ENCODE results near the gene COL18A1. TPM values are rescaled to one million over a fixed set of nuclear protein-coding genes. Genes with fewer than 3 reads are reported as not detected.
"Not testable (repeated sequence)": the region's sequence is repeated elsewhere in the genome, so short reads cannot be mapped to it uniquely, and the experiment has no call there.

The COL18A1 gene
- total RNA-seq, 1 experiment from 2014 or later, result 55.9 TPM

DNA sequence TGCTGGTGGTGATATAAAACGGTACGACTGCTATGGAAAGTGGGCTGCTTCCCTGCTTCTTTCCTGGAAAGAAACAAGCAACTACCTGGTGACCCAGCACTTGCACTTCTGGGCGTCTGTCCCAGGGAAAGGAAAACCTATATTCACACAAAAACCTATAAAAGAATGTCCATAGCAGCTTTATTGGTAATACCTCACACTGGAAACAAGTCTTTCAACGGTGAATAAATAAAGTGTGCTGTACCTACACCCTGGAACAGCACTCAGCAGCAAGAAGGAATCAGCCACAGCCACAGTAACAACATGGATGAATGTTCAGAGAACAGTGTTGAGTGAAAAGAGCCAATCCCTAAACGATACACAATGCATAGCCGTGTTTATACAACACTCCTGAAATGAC, 117.4 kb downstream of the COL18A1 start:
- Histone ChIP-seq H3K36me3 (peaks cover 43% of the 10 kb centered on the region), H3K4me1 (replicated peaks) (no peaks in the 10 kb centered on the region), H3K27me3 (replicated peaks) (no peaks in the 10 kb centered on the region), H3K9me3 (replicated peaks) (no peaks in the 10 kb centered on the region; the same call in 1 of the 2 replicates), H3K4me3 (no peak overlapping the region), H3K27ac (no peak overlapping the region)
- DNase-seq (ENCODE audit: low read depth in 1 of 2, low spot score in 2 of 2), result no peak

- no peak overlapping the region for H3K27ac ChIP-seq
- no peak for DNase-seq (ENCODE audit: low read depth in 1 of 2, low spot score in 2 of 2)
- peaks cover 44% of the 10 kb centered on the region for H3K36me3 ChIP-seq
- H3K9me3 ChIP-seq (replicated peaks), result no peaks in the 10 kb centered on the region; the same call in 1 of the 2 replicates
- H3K27me3 ChIP-seq (replicated peaks), result no peaks in the 10 kb centered on the region
- H3K4me1 ChIP-seq (replicated peaks), result no peaks in the 10 kb centered on the region
- H3K4me3 ChIP-seq, result no peak overlapping the region
Observed at GRCh38 chr21:45522986-45523385, 118.0 kb downstream of the COL18A1 start.

DNA sequence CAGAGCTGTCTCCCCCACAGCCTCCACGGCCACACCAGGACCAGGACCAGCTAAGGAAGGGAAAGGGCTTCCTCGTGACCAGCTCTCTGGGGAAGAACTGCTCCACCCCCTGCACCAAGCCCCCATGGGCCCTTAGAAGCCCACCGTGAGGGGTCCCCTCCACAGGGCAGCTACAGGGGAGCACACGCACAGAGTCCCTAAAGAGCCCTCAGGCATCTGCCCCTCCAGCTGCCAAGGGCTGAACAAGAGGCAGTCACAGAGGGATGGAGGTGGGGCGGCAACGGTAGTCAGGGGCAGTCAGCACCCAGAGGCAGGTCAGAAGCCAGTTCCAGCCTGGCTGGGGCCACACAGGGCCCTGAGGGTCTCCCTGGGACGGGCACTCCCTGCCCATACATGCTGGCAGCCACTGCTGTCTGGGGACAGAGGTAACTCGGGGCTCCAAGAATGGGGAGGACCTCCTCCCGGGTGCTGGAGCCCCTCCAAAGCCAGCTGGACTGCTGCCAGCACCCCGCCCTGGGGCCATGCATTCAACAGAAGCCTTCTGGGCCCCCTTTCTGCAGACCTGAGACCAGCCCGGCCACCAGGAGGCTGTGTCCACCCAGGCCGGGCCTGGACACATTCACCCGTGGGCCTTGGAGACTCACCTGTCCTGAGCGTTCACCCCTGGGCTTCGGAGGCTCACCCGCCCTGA, 118.6 kb downstream of the COL18A1 start:
- Histone ChIP-seq H3K27me3 (replicated peaks) (no peaks in the 10 kb centered on the region), H3K4me3 (no peak overlapping the region), H3K4me1 (replicated peaks) (no peaks in the 10 kb centered on the region), H3K36me3 (peaks cover 48% of the 10 kb centered on the region), H3K9me3 (replicated peaks) (no peaks in the 10 kb centered on the region; the same call in 1 of the 2 replicates), H3K27ac (no peak overlapping the region)
- DNase-seq (ENCODE audit: low read depth in 1 of 2, low spot score in 2 of 2), result no peak

DNA sequence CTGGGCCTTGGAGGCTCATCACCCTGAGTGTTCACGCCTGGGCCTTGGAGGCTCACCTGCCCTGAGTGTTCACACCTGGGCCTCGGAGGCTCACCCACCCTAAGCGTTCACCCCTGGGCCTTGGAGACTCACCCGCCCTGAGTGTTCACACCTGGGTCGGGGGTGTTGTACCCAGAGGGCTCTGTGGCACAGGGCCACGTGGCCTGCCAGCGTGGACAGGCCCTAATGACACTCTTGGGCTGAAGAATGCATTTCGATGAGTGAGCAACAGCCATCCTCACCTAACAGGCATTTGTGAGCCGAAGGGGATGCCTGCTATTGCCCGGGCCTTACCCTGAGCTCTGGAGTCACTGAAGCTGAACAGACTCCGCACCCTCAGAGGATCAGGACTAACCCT, 119.8 kb downstream of the COL18A1 start:
- no peak overlapping the region for H3K27ac ChIP-seq
- DNase-seq (ENCODE audit: low read depth in 1 of 2, low spot score in 2 of 2), result no peak
- H3K36me3 ChIP-seq, result peaks cover 57% of the 10 kb centered on the region
- no peaks in the 10 kb centered on the region for H3K27me3 ChIP-seq (replicated peaks)
- H3K9me3 ChIP-seq (replicated peaks), result no peaks in the 10 kb centered on the region; the same call in 1 of the 2 replicates
- no peaks in the 10 kb centered on the region for H3K4me1 ChIP-seq (replicated peaks)
- H3K4me3 ChIP-seq, result no peak overlapping the region

- H3K4me3 ChIP-seq, result no peak overlapping the region
- no peaks in the 10 kb centered on the region for H3K4me1 ChIP-seq (replicated peaks)
- no peak overlapping the region for H3K27ac ChIP-seq
- no peaks in the 10 kb centered on the region; the same call in 1 of the 2 replicates for H3K9me3 ChIP-seq (replicated peaks)
- no peaks in the 10 kb centered on the region for H3K27me3 ChIP-seq (replicated peaks)
- DNase-seq (ENCODE audit: low read depth in 1 of 2, low spot score in 2 of 2), result no peak
- H3K36me3 ChIP-seq, result peaks cover 61% of the 10 kb centered on the region
Observed at GRCh38 chr21:45525153-45525909, 120.4 kb downstream of the COL18A1 start.

- no peak for DNase-seq (ENCODE audit: low read depth in 1 of 2, low spot score in 2 of 2)
- Histone ChIP-seq H3K4me1 (replicated peaks) (no peaks in the 10 kb centered on the region), H3K27me3 (replicated peaks) (no peaks in the 10 kb centered on the region), H3K9me3 (replicated peaks) (no peaks in the 10 kb centered on the region), H3K27ac (no peak overlapping the region), H3K36me3 (peaks cover 60% of the 10 kb centered on the region), H3K4me3 (no peak overlapping the region)
Observed at GRCh38 chr21:45525910-45526306, 120.9 kb downstream of the COL18A1 start.

DNA sequence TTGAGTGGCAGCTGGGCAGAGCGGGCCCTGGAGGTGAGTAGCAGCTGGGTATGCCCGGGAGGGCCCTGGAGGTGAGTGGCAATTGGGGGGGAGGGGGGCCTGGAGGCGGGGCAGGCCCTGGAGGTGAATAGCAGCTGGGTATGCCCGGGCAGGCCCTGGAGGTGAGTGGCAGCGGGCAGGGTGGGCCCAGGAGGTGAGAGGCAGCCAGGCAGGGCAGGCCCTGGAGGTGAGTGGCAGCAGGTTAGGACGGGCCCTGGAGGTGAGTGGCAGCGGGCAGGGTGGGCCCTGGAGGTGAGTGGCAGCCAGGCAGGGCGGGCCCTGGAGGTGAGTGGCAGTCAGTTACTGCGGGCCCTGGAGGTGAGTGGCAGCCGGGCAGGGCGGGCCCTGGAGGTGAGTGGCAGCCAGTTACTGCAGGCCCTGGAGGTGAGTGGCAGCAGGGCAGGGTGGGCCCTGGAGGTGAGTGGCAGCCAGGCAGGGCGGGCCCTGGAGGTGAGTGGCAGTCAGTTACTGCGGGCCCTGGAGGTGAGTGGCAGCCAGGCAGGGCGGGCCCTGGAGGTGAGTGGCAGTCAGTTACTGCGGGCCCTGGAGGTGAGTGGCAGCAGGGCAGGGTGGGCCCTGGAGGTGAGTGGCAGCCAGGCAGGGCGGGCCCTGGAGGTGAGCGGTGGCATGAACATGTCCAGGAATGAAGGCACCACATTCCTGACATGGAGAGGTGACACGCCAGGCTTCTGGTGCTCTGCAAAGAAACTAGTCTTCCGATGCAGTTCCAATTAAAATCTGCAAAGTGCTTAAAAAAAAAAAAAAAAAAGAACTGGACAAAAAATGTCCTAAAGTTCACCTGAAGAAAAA, 122.4 kb downstream of the COL18A1 start:
- H3K27me3 ChIP-seq (replicated peaks); H3K4me3 ChIP-seq; H3K27ac ChIP-seq; DNase-seq (ENCODE audit: low read depth in 1 of 2, low spot score in 2 of 2); H3K9me3 ChIP-seq (replicated peaks); H3K4me1 ChIP-seq (replicated peaks): not testable (repeated sequence)
- H3K36me3 ChIP-seq, result peaks cover 62% of the 10 kb centered on the region

DNA sequence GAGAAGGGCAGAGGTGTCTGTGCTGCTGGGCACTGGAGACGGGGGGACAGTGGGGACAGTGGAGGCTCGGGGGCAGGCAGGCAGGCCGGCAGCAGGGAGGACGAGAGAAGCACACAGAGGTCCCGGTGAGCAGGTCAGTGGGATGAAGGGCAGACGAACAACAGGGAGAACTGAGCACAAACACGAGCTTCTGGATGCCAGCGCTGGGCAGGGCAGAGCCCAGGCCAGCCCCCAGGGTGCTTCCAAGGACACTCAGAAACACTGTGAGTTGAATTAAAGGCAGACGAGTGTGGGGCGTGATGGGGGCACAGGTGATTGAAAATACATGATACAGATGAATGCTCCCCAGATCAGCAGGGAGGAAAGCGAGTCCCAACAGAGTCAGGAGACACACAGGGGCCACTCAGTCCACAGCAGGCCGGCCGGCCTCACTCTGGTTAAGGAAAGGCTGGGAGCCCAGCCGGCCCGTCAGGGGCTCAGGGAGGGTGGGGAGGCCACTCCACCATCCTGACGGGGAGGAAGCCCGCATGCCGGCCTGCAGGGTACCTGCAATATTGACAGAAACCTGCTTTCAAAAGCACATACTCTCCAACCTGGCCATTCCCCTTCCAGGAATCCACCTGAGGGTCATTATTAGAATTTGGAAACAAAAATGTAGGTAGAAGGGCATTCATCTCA, 123.2 kb downstream of the COL18A1 start:
- Histone ChIP-seq H3K36me3 (peaks cover 57% of the 10 kb centered on the region), H3K27me3 (replicated peaks) (no peaks in the 10 kb centered on the region), H3K4me1 (replicated peaks) (no peaks in the 10 kb centered on the region), H3K27ac (no peak overlapping the region), H3K9me3 (replicated peaks) (no peaks in the 10 kb centered on the region), H3K4me3 (no peak overlapping the region)
- DNase-seq (ENCODE audit: low read depth in 1 of 2, low spot score in 2 of 2), result no peak

GRCh38 chr21:45528981-45529784, 124.2 kb downstream of the COL18A1 start:
- H3K36me3 ChIP-seq, result peaks cover 54% of the 10 kb centered on the region
- H3K9me3 ChIP-seq (replicated peaks), result no peaks in the 10 kb centered on the region
- no peak overlapping the region for H3K27ac ChIP-seq
- no peaks in the 10 kb centered on the region for H3K27me3 ChIP-seq (replicated peaks)
- DNase-seq (ENCODE audit: low read depth in 1 of 2, low spot score in 2 of 2), result no peak
- no peak overlapping the region for H3K4me3 ChIP-seq
- no peaks in the 10 kb centered on the region for H3K4me1 ChIP-seq (replicated peaks)

DNA sequence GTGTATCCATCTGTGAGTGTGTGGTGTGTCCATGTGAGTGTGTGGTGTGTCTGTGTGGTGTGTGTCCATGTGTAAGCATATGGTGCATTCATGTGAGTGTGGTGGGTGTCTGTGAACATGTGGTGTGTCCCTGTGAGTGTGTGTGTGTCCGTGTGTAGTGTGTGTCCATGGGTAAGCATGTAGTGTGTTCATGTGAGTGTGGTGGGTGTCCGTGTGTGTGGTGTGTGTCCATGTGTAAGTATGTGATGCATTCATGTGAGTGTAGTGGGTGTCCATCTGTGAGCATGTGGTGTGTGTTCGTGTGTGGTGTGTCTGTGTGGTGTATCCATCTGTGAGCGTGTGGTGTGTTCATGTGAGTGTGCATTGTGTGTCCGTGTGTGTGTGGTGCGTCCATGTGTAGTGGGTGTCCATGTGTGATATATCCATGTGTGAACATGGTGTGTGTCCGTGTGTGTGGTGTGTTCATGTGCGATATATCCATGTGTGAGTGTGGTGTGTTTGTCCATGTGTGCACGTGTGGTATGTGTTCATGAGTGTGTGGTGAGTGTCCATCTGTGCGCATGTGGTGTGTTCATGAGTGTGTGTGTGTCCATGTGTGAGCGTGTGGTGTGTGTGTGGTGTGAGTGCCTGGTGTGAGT, 124.9 kb downstream of the COL18A1 start:
- peaks cover 54% of the 10 kb centered on the region for H3K36me3 ChIP-seq
- H3K4me1 ChIP-seq (replicated peaks), result no peaks in the 10 kb centered on the region

GRCh38 chr21:45530423-45531113, 125.6 kb downstream of the COL18A1 start:
- H3K4me3 ChIP-seq, result no peak overlapping the region
- no peak overlapping the region for H3K27ac ChIP-seq
- no peaks in the 10 kb centered on the region for H3K9me3 ChIP-seq (replicated peaks)
- H3K27me3 ChIP-seq (replicated peaks), result no peaks in the 10 kb centered on the region
- H3K4me1 ChIP-seq (replicated peaks), result no peaks in the 10 kb centered on the region
- peaks cover 52% of the 10 kb centered on the region for H3K36me3 ChIP-seq
- DNase-seq (ENCODE audit: low read depth in 1 of 2, low spot score in 2 of 2), result no peak

More for the DNA sequence above, 124.9 kb downstream of the COL18A1 start:
- Histone ChIP-seq H3K27me3 (replicated peaks) (no peaks in the 10 kb centered on the region), H3K4me3 (no peak overlapping the region), H3K27ac (no peak overlapping the region), H3K9me3 (replicated peaks) (no peaks in the 10 kb centered on the region)
- no peak for DNase-seq (ENCODE audit: low read depth in 1 of 2, low spot score in 2 of 2)

DNA sequence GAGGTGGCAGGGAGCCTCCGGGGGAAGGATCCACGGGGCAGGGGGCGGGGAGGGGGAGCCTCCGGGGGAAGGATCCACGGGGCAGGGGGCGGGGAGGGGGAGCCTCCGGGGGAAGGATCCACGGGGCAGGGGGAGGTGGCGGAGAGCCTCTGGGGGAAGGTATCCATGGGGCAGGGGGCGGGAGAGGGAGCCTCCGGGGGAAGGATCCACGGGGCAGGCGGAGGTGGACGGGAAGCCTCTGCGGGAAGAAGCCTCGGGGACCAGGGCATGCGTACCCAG, 126.1 kb downstream of the COL18A1 start:
- not testable (repeated sequence) for H3K4me1 ChIP-seq (replicated peaks); H3K9me3 ChIP-seq (replicated peaks); H3K27ac ChIP-seq; DNase-seq (ENCODE audit: low read depth in 1 of 2, low spot score in 2 of 2); H3K27me3 ChIP-seq (replicated peaks); H3K4me3 ChIP-seq
- peaks cover 49% of the 10 kb centered on the region for H3K36me3 ChIP-seq
